GM21526 (cell line): ENCODE results near the gene ZYG11A.
"Not testable (repeated sequence)": the region's sequence is repeated elsewhere in the genome, so short reads cannot be mapped to it uniquely, and the experiment has no call there.

ENCODE experiments used
- ATAC-seq: cut with Tn5 transposase; IDR thresholded peaks from one replicate; pipeline ENCODE4 v1.9.1; 2021; ENCODE audit warnings: moderate library complexity; ENCODE audit not compliant: unreplicated experiment, low FRiP score

The ZYG11A gene

GRCh38 chr1:52842643-52843310 is at the start of gene ZYG11A:
ZYG11A (plus strand) TSS chr1:52842760; CDS start chr1:52842884, 124 bp downstream.
- ATAC-seq = peak; percentile 80

DNA sequence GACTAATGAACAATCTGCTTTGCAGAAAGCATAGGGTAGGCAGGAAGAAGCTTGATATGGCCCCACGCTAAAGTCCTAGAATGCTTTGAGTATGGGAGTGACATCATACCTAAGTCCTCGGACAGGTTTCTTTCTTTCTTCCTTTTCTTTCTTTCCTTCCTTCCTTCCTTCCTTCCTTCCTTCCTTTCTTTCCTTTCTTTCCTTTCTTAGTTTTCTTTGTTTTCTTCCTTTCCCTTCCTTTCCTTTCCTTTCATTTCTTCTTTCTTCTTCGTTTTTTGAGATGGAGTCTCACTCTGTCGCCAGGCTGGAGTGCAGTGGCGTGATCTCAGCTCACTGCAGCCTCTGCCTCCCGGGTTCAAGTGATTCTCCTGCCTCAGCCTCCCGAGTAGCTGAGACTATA is 48.8 kb upstream of the ZYG11A start:
- not testable (repeated sequence) for ATAC-seq

GRCh38 chr1:52795464-52795863 is 47.1 kb upstream of the ZYG11A start:
- ATAC-seq = no peak

GRCh38 chr1:52798331-52798730 is 44.2 kb upstream of the ZYG11A start:
- no peak for ATAC-seq

DNA sequence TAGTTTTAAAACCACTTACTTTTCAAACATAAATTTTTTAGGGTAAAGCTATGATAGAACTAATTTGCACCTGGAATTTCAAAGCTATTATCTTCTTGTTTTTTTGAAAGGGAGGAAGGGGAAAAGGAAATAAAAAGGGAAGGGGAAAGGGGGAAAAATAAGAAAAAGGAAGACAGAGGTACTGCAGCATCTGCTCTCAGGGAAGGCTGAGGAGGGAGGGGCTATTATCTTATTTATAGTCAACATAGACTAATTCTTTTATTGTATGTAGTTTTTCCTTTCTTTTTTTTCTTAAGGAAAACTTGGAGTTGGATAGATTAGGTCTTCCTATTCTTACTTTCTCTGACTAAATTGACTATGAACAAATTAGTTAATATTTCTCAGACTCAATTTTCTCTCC is 41.5 kb upstream of the ZYG11A start:
- no peak for ATAC-seq

DNA sequence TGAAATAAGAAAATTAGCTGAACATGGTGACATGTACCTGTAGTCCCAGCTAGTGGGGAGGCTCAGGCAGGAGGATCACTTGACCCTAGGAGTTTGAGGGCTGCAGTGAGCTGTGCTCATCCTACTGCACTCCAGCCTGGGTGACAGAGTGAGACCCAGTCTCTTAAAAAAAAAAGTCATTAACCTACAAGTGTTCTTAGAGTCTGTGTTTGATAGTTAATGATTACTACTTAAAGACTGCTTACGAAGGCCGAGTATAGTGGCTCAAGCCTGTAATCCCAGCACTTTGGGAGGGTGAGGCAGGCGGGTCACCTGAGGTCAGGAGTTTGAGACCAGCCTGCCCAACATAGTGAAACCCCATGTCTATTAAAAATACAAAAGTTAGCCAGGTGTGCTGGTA is 38.5 kb upstream of the ZYG11A start:
- not testable (repeated sequence) for ATAC-seq

GRCh38 chr1:52814465-52814864 is 28.1 kb upstream of the ZYG11A start:
- no peak for ATAC-seq

- not testable (repeated sequence) for ATAC-seq
Measured at GRCh38 chr1:52820830-52821229, 21.7 kb upstream of the ZYG11A start.

- no peak for ATAC-seq
Measured at GRCh38 chr1:52825868-52826267, 16.7 kb upstream of the ZYG11A start.

DNA sequence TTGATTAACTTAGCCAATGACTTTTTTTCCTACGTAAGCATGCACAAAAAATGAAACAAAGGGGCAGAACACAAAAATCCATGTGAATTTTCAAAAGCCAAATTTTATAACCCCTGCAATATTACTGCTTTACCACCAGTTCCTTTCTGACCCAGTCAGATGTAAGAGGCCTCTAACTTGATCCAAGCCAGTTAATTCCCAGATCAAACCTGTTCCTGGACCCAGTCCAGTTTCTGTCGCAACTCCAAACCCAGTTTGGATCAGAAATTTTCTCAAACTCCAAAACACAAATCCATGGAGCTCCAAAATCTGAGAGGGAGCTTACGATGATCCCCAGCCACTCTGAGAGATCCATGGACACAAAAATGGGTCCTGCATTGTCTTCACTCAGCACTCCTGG is 7.8 kb upstream of the ZYG11A start:
- no peak for ATAC-seq

GRCh38 chr1:52836035-52836434 is 6.5 kb upstream of the ZYG11A start:
- ATAC-seq = no peak

- not testable (repeated sequence) for ATAC-seq
Measured at GRCh38 chr1:52839175-52839574, 3.4 kb upstream of the ZYG11A start.

- not testable (repeated sequence) for ATAC-seq
Measured at GRCh38 chr1:52845119-52845518, 2.6 kb downstream of the ZYG11A start.

DNA sequence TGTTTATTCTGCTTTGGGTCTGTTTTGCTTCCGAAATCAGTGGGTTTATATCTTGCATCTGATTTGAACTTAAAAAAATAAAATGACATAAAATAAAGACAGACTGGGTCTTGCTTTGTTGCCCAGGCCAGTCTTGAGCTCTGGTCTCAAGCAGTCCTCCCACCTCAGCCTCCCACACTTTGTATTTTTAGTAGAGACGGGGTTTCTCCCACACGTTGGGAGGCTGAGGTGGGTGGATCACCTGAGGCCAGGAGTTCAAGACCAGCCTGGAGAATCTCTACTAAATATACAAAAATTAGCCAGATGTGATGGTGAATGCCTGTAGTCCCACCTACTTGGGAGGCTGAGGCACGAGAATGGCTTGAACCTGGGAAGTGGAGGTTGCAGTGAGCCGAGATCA is 5.9 kb downstream of the ZYG11A start:
- ATAC-seq = no peak

DNA sequence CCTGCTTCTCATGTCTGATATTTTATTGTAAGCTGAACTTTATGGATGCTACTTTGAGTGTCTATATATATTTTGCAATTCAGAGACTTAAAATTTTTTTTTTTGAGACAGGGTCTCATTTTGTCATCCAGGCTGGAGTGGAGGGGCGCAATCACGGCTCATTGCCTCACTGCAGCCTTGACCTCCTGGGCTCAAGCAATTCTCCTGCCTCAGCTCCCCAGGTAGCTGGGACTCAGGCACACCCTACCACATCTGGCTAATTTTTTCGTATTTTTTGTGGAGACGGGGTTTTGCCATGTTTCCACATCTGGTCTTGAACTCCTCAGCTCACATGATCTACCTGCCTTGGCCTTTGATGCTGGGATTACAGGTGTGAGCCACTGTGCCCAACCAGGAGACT is 8.4 kb downstream of the ZYG11A start:
- ATAC-seq = no peak

- ATAC-seq = no peak
Measured at GRCh38 chr1:52852854-52853253, 10.3 kb downstream of the ZYG11A start.

DNA sequence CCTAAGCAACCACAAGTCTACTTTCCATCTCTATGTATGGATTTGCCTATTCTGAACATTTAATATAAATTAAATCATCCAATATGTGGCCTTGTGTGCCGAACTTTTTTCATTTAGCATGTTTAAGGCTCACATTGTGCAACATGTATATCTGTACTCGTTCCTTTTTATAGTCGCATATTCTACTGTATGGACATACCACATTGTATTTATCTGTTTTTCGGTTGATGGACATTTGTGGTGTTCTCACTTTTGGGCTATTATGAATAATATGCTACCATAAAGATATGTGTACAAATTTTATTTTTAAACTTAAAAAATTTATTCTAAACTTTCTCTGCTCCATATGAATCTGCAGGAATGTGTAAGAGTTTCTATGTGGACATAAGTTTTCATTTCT is 13.0 kb downstream of the ZYG11A start:
- no peak for ATAC-seq

GRCh38 chr1:52856026-52856425 is 13.5 kb downstream of the ZYG11A start:
- ATAC-seq = no peak

DNA sequence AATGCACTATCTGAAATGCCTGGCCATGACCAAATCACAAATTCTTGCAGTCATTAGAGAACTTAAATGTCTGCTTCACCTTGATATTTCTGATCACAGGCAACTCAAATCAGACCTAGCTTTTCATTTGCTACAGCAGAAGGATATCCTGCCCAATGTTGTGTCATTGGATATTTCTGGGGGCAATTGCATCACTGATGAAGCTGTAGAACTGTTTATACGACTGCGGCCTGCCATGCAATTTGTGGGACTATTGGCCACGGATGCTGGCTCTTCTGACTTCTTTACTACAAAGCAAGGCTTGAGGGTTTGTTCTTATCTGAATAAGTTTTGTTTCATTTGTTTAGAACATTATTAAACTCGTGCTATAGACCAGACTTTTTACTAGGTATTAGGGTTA is 14.9 kb downstream of the ZYG11A start:
- ATAC-seq = no peak

- no peak for ATAC-seq
Measured at GRCh38 chr1:52862666-52863458, 20.3 kb downstream of the ZYG11A start.

- peak; percentile 83 for ATAC-seq
Measured at GRCh38 chr1:52867087-52867863, 24.7 kb downstream of the ZYG11A start.
